Mesenchymal stem cell (in vitro differentiated cells and primary cell): ENCODE measurements around the gene CAMTA1.
A peak's percentile ranks its signal among the peaks of the same experiment; 100 is the strongest.

Experiments used
- DNase-seq: peaks from one replicate; pipeline ENCODE4 v3.0.0-alpha.2; 2013
- H2AFZ ChIP-seq: one replicate; pipeline ENCODE4 v1.6.1; 2013; ENCODE audit warnings: low read depth, mild to moderate bottlenecking, control low read depth, inconsistent platforms, low read length, moderate library complexity
- H2AK5ac ChIP-seq: 2 replicates; pipeline ENCODE4 v1.6.1; 2013; ENCODE audit warnings: low read length, moderate library complexity, mild to moderate bottlenecking, inconsistent platforms; ENCODE audit not compliant: severe bottlenecking
- H2BK120ac ChIP-seq: one replicate; pipeline ENCODE4 v1.6.1; 2013; ENCODE audit warnings: low read depth, mild to moderate bottlenecking, inconsistent platforms, low read length, moderate library complexity
- H2BK12ac ChIP-seq, 2 experiments: one replicate each; pipeline ENCODE4 v1.6.1; 2013; ENCODE audit warnings: inconsistent platforms in 2 of 2, low read length in 2 of 2, mild to moderate bottlenecking in 2 of 2, moderate library complexity in 2 of 2, control low read depth in 1 of 2
- H2BK15ac ChIP-seq: one replicate; pipeline ENCODE4 v1.6.1; 2013; ENCODE audit warnings: mild to moderate bottlenecking, low read depth, inconsistent platforms; ENCODE audit not compliant: poor library complexity, severe bottlenecking
- H2BK5ac ChIP-seq: 2 replicates; pipeline ENCODE4 v1.6.1; 2013; ENCODE audit warnings: low read depth, mild to moderate bottlenecking, low read length, control low read depth, inconsistent platforms; ENCODE audit not compliant: poor library complexity, severe bottlenecking
- H3K14ac ChIP-seq, 2 experiments: one replicate each; pipeline ENCODE4 v1.6.1; 2013; ENCODE audit warnings: inconsistent platforms in 2 of 2, low read length in 2 of 2, control low read depth in 1 of 2, mild to moderate bottlenecking in 1 of 2, moderate library complexity in 1 of 2
- H3K18ac ChIP-seq, 2 experiments: one replicate each; pipeline ENCODE4 v1.6.1; 2013; ENCODE audit warnings: inconsistent platforms in 2 of 2, low read length in 2 of 2, control low read depth in 1 of 2, low read depth in 1 of 2, mild to moderate bottlenecking in 1 of 2
- H3K23ac ChIP-seq, 2 experiments: one replicate each; pipeline ENCODE4 v1.6.1; 2013; ENCODE audit warnings: inconsistent platforms in 2 of 2, low read length in 2 of 2, mild to moderate bottlenecking in 2 of 2, moderate library complexity in 2 of 2, control low read depth in 1 of 2
- H3K27ac ChIP-seq: 2 replicates; pipeline ENCODE4 v1.5.1; 2013; ENCODE audit warnings: mild to moderate bottlenecking, moderate library complexity, low read length, control low read depth, inconsistent platforms; ENCODE audit not compliant: poor library complexity, severe bottlenecking
- H3K27me3 ChIP-seq, 2 experiments: 2 replicates each; pipeline versions ENCODE4 v1.6.1 to v1.7.0; 2013; ENCODE audit warnings: low read length in 2 of 2, mild to moderate bottlenecking in 2 of 2, moderate library complexity in 2 of 2, control low read depth in 1 of 2, inconsistent platforms in 1 of 2; ENCODE audit not compliant: control insufficient read depth in 1 of 2, insufficient read depth in 1 of 2
- H3K36me3 ChIP-seq, 2 experiments: 2 replicates each; pipeline versions ENCODE4 v1.6.1 to v1.7.0; 2013; ENCODE audit warnings: low read length in 2 of 2, control low read depth in 1 of 2, inconsistent platforms in 1 of 2, low read depth in 1 of 2, mild to moderate bottlenecking in 1 of 2; ENCODE audit not compliant: insufficient read depth in 2 of 2, control insufficient read depth in 1 of 2
- H3K4ac ChIP-seq, 2 experiments: one replicate each; pipeline ENCODE4 v1.6.1; 2013; ENCODE audit warnings: inconsistent platforms in 2 of 2, low read length in 2 of 2, mild to moderate bottlenecking in 2 of 2, moderate library complexity in 2 of 2, control low read depth in 1 of 2, low read depth in 1 of 2
- H3K4me1 ChIP-seq: 2 replicates; pipeline ENCODE4 v1.6.1; 2013; ENCODE audit warnings: low read depth, low read length, control low read depth; ENCODE audit not compliant: control insufficient read depth, insufficient read depth
- H3K4me2 ChIP-seq: 2 replicates; pipeline ENCODE4 v1.6.1; 2013; ENCODE audit warnings: low read length, mild to moderate bottlenecking, inconsistent platforms; ENCODE audit not compliant: poor library complexity, severe bottlenecking
- H3K4me3 ChIP-seq, 2 experiments: 2 replicates each; pipeline versions ENCODE4 v1.5.1 to v1.7.0; 2013; ENCODE audit warnings: low read length in 2 of 2, mild to moderate bottlenecking in 2 of 2, control low read depth in 1 of 2, low read depth in 1 of 2; ENCODE audit not compliant: insufficient read depth in 1 of 2
- H3K79me1 ChIP-seq: replicated peaks from 2 replicates; pipeline ENCODE4 v1.6.1; 2013; ENCODE audit warnings: mild to moderate bottlenecking, control low read depth, low read length, inconsistent platforms; ENCODE audit not compliant: poor library complexity, severe bottlenecking
- H3K9ac ChIP-seq: 2 replicates; pipeline ENCODE4 v1.7.0; 2013; ENCODE audit warnings: mild to moderate bottlenecking, low read length, moderate library complexity
- H3K9me3 ChIP-seq: 2 replicates; pipeline ENCODE4 v1.7.0; 2013; ENCODE audit warnings: mild to moderate bottlenecking, low read length; ENCODE audit not compliant: control insufficient read depth
- H4K8ac ChIP-seq: one replicate; pipeline ENCODE4 v1.6.1; 2013; ENCODE audit warnings: inconsistent platforms, mild to moderate bottlenecking, low read length, moderate library complexity
- H4K91ac ChIP-seq: one replicate; pipeline ENCODE4 v1.6.1; 2013; ENCODE audit warnings: mild to moderate bottlenecking, low read length, inconsistent platforms
- WGBS: methylation state at CpG from one replicate; pipeline ENCODE4 v1.1.7; 2013; ENCODE audit warnings: mixed read lengths; 5-methylcytosine and 5-hydroxymethylcytosine counted together

The CAMTA1 gene

DNA sequence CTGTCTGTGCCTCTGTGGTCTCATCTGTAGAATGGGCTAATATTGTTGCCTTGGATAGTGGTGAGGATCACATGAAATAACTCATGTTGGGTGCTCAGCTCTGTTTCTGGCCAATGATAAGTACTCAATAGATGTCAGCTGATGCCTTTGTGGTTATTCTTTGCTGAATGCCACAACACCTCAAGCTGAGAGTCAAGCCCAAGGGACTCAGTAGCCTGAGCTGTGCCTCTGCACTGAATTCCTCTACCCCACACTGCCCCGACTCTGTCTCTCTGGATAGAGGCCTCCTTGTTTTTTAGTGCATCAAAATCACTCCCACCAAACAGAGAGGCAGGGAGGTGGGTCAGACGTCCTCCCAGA is 789.8 kb downstream of the CAMTA1 start:
- Histone ChIP-seq H3K4me2 (no peak overlapping the region), H4K91ac (no peak overlapping the region), H3K4me1 (peaks cover 2% of the 10 kb centered on the region), H2AK5ac (no peak overlapping the region), H4K8ac (no peak overlapping the region), H3K79me1 (no peaks in the 10 kb centered on the region), H3K36me3 (no peaks in the 10 kb centered on the region), H3K4me3 (no peak overlapping the region), H3K18ac (no peak overlapping the region), H2BK12ac (no peak overlapping the region), H3K14ac (no peak overlapping the region), H2BK5ac (no peak overlapping the region), H3K4ac (no peak overlapping the region), H3K23ac (no peak overlapping the region), H3K9ac (no peak overlapping the region), H3K27me3 (peaks cover 0 to 37% of the 10 kb centered on the region in 2 experiments), H2BK15ac (no peak overlapping the region), H3K9me3 (no peaks in the 10 kb centered on the region), H2AFZ (no peak overlapping the region), H3K27ac (no peak overlapping the region), H2BK120ac (no peak overlapping the region)
- WGBS = 69% methylated on average over 2 of the region's 2 CpGs
- DNase-seq = no peak

DNA sequence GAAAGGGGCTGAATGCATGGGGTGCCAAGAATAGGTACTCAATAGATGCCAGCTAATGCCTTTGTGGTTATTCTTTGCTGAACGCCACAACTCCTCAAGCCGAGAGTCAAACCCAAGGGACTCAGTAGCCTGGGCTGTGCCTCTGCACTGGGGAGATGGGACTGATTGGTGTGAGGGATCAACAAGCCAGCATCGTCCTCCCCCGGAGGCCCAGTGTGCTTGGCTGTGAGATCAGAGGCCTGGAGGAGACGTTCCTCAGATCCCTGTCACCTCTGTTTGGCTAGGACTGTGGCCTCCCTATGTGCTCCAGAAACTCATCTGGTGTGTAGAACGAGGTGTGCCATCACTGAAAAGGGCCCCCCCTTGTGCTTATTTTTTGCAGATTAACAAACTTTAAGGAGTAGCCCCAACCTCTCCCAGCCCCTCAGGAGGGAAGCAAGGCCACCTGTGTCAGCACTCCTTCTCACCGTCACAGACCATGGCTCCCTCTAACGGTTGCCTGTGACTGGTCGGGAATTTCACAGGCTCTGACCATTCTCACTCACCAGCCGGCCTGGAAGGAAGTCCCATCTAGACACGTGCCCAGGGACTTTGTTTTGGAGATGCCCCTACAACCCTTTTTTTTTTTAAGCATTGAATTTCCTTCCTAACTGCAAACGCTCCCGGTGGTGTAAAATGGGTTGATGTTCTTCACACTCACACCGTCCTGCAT is 791.8 kb downstream of the CAMTA1 start:
- Histone ChIP-seq H3K36me3 (no peaks in the 10 kb centered on the region), H4K8ac (no peak overlapping the region), H3K9ac (no peak overlapping the region), H2BK120ac (no peak overlapping the region), H3K4me3 (no peak overlapping the region), H3K9me3 (no peaks in the 10 kb centered on the region), H2BK15ac (no peak overlapping the region), H2BK12ac (no peak overlapping the region), H3K4ac (no peak overlapping the region), H3K23ac (no peak overlapping the region), H3K79me1 (no peaks in the 10 kb centered on the region), H3K4me2 (no peak overlapping the region), H2BK5ac (no peak overlapping the region), H3K27ac (no peak overlapping the region), H3K4me1 (peaks cover 2% of the 10 kb centered on the region), H3K14ac (no peak overlapping the region), H3K27me3 (peaks cover 0 to 37% of the 10 kb centered on the region in 2 experiments), H4K91ac (no peak overlapping the region), H2AK5ac (no peak overlapping the region), H3K18ac (no peak overlapping the region), H2AFZ (no peak overlapping the region)
- peak; percentile 19 for DNase-seq
- WGBS = 56% methylated on average over 14 of the region's 14 CpGs

DNA sequence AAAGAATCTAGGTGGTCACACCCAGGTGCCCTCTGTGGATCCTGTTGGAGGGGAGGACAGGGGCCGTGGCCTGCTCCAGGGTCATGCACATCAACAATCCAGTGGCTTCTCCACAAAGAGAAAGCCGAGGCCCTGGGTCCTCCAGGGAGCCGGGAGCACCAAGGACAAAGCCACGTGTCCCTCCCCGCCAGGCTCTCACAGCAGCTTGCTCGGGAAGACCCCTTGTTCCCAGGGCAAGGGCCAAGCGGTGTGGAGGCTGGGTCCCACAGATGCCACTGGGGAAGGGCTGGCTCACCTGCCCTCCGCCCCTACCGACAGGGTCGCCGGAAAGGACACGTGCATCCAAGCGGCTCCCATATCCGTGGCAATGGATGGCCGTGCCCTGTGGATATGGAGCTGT is 793.0 kb downstream of the CAMTA1 start:
- WGBS = 91% methylated on average over 15 of the region's 15 CpGs
- H3K18ac ChIP-seq = no peak overlapping the region
- peaks cover 0 to 34% of the 10 kb centered on the region in 2 experiments for H3K27me3 ChIP-seq
- no peak overlapping the region for H4K91ac ChIP-seq
- no peak overlapping the region for H2BK5ac ChIP-seq
- no peaks in the 10 kb centered on the region for H3K79me1 ChIP-seq
- H3K4ac ChIP-seq = no peak overlapping the region
- no peak overlapping the region for H2BK120ac ChIP-seq
- no peak overlapping the region for H2AK5ac ChIP-seq
- H2AFZ ChIP-seq = no peak overlapping the region
- H3K4me1 ChIP-seq = peaks cover 2% of the 10 kb centered on the region
- no peak overlapping the region for H3K9ac ChIP-seq
- H3K9me3 ChIP-seq = no peaks in the 10 kb centered on the region
- no peak overlapping the region for H3K23ac ChIP-seq
- H3K27ac ChIP-seq = no peak overlapping the region
- H3K4me2 ChIP-seq = no peak overlapping the region
- no peak overlapping the region for H3K14ac ChIP-seq
- no peak overlapping the region for H2BK12ac ChIP-seq
- H4K8ac ChIP-seq = no peak overlapping the region
- H3K4me3 ChIP-seq = no peak overlapping the region
- no peaks in the 10 kb centered on the region for H3K36me3 ChIP-seq
- no peak overlapping the region for H2BK15ac ChIP-seq
- DNase-seq = no peak

DNA sequence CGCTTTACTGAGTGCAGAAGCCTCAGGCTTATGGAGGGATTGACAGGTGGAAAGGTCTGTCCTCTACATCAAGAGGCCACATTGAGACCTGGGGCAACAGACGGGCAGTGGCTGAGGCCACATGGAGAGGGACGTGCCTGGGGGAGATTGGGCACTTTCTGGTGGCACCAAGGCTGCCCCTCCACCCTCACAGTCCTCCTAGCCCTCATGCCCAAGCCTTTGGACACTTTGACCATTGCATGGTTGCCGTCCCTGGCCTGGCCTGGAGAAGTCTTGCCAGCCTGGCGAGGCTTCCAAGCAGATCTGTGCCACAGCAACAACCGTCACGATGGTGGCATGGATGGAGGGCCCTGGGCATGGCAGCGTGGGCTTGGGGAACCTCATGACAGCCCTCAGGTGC is 793.8 kb downstream of the CAMTA1 start:
- WGBS = 86% methylated on average over 8 of the region's 8 CpGs
- no peaks in the 10 kb centered on the region for H3K36me3 ChIP-seq
- no peak overlapping the region for H2BK12ac ChIP-seq
- H4K91ac ChIP-seq = no peak overlapping the region
- peaks cover 2% of the 10 kb centered on the region for H3K4me1 ChIP-seq
- DNase-seq = no peak
- H4K8ac ChIP-seq = no peak overlapping the region
- no peak overlapping the region for H2BK15ac ChIP-seq
- H2BK5ac ChIP-seq = no peak overlapping the region
- H2AFZ ChIP-seq = no peak overlapping the region
- no peaks in the 10 kb centered on the region for H3K9me3 ChIP-seq
- H3K79me1 ChIP-seq = no peaks in the 10 kb centered on the region
- H3K14ac ChIP-seq = peak overlapping the region in 1 of 2 experiments; percentile 62
- H3K9ac ChIP-seq = no peak overlapping the region
- H3K4ac ChIP-seq = no peak overlapping the region
- no peak overlapping the region for H3K4me3 ChIP-seq
- no peak overlapping the region for H3K4me2 ChIP-seq
- no peak overlapping the region for H3K18ac ChIP-seq
- no peak overlapping the region for H2AK5ac ChIP-seq
- no peak overlapping the region for H3K23ac ChIP-seq
- no peak overlapping the region for H2BK120ac ChIP-seq
- no peak overlapping the region for H3K27ac ChIP-seq
- H3K27me3 ChIP-seq = peaks cover 5 to 35% of the 10 kb centered on the region in 2 experiments
